B cell (primary cell): ENCODE results near the gene PRDM5. TPM values are rescaled to one million over a fixed set of nuclear protein-coding genes. Genes with fewer than 3 reads are reported as not detected.

ENCODE experiments used
- ATAC-seq: fragments of 200-7000 bp; cut with Tn5 transposase; one replicate; pipeline ENCODE4 v1.10.0; 2021; ENCODE audit warnings: low read depth, mild to moderate bottlenecking, moderate number of reproducible peaks, moderate library complexity
- CTCF ChIA-PET: fragments of 350-600 bp; sonication (Branson Sonifier 250); formaldehyde crosslinking; loops from one replicate; lab custom pipeline; 2021; ENCODE audit warnings: antibody characterized with exemption, inconsistent platforms; lab: Charles Lee
- POLR2A ChIA-PET: fragments of 350-600 bp; sonication (Branson Sonifier 250); formaldehyde crosslinking; loops from one replicate; lab custom pipeline; 2021; ENCODE audit warnings: antibody characterized with exemption; lab: Charles Lee
- DNase-seq: peaks from one replicate; pipeline ENCODE4 v3.0.0; 2013
- H2AFZ ChIP-seq: 2 replicates; pipeline ENCODE4 v1.6.1; 2012; ENCODE audit warnings: mild to moderate bottlenecking, low read depth, low read length; ENCODE audit not compliant: insufficient read depth, poor library complexity, severe bottlenecking
- H3K27ac ChIP-seq, 2 donors: 1 replicate in 1 of 2; 2 replicates in 1 of 2; pipeline ENCODE4 v1.5.1; 2012 to 2013; ENCODE audit warnings: low read length in 2 of 2, mild to moderate bottlenecking in 2 of 2, moderate library complexity in 1 of 2
- H3K27me3 ChIP-seq, 4 experiments: fragments of 200-600 bp in 1 of 4; sonication (generic) in 1 of 4; replicated peaks in 1 of 4; 1 replicate in 2 of 4; 2 replicates in 2 of 4; pipeline versions ENCODE4 v1.6.1 to v1.7.0; 2013 to 2016; ENCODE audit warnings: low read length in 3 of 4, mild to moderate bottlenecking in 2 of 4, mixed read lengths in 1 of 4, moderate library complexity in 1 of 4; ENCODE audit not compliant: insufficient read depth in 4 of 4, control insufficient read depth in 3 of 4; ENCODE audit errors: control extremely low read depth in 1 of 4
- H3K36me3 ChIP-seq, 2 experiments: replicated peaks in 1 of 2; 1 replicate in 1 of 2; 2 replicates in 1 of 2; pipeline versions ENCODE4 v1.6.1 to v1.7.1; 2013; ENCODE audit warnings: low read length in 1 of 2; ENCODE audit not compliant: insufficient read depth in 2 of 2, control insufficient read depth in 1 of 2; ENCODE audit errors: control extremely low read depth in 1 of 2, extremely low read depth in 1 of 2
- H3K4me1 ChIP-seq, 2 donors: fragments of 200-600 bp in 1 of 2; sonication (generic) in 1 of 2; 1 replicate in 1 of 2; 2 replicates in 1 of 2; pipeline versions ENCODE4 v1.5.1 to v1.6.1; 2013 to 2017; ENCODE audit warnings: low read length in 2 of 2; ENCODE audit not compliant: control insufficient read depth in 2 of 2, insufficient read depth in 2 of 2
- H3K4me2 ChIP-seq: replicated peaks from 2 replicates; pipeline ENCODE3; 2012; ENCODE audit warnings: mild to moderate bottlenecking, low read depth, low read length; ENCODE audit not compliant: poor library complexity, severe bottlenecking
- H3K4me3 ChIP-seq, 5 experiments: fragments of 200-600 bp in 1 of 5; sonication (generic) in 1 of 5; 1 replicate in 3 of 5; 2 replicates in 2 of 5; pipeline versions ENCODE4 v1.5.1 to v1.7.0; 2011 to 2016; ENCODE audit warnings: low read length in 4 of 5, mild to moderate bottlenecking in 4 of 5, low read depth in 2 of 5, control low read depth in 1 of 5, moderate library complexity in 1 of 5; ENCODE audit not compliant: insufficient read depth in 1 of 5; ENCODE audit errors: control extremely low read depth in 1 of 5, extremely low read depth in 1 of 5
- H3K79me2 ChIP-seq: fragments of 200-600 bp; sonication (generic); one replicate; pipeline ENCODE4 v1.6.0; 2016; ENCODE audit warnings: low read length; ENCODE audit not compliant: control insufficient read depth, insufficient read depth
- H3K9ac ChIP-seq: fragments of 200-600 bp; sonication (generic); 2 replicates; pipeline ENCODE4 v1.6.1; 2017; ENCODE audit warnings: mild to moderate bottlenecking, low read length, moderate library complexity
- H3K9me3 ChIP-seq, 3 donors: one replicate each; pipeline versions ENCODE4 v1.6.1 to v1.7.1; 2013; ENCODE audit warnings: low read length in 2 of 3; ENCODE audit not compliant: control insufficient read depth in 2 of 3, insufficient read depth in 1 of 3; ENCODE audit errors: control extremely low read depth in 1 of 3
- H4K20me1 ChIP-seq: 2 replicates; pipeline ENCODE4 v1.6.0; 2012; ENCODE audit warnings: mild to moderate bottlenecking, low read length; ENCODE audit not compliant: insufficient read depth, control insufficient read depth, poor library complexity, severe bottlenecking
- H3K27ac Mint-ChIP-seq: one replicate; pipeline ENCODE4 v1.8.0; 2021; ENCODE audit warnings: mixed read lengths
- H3K27me3 Mint-ChIP-seq: one replicate; pipeline ENCODE4 v1.8.0; 2021; ENCODE audit warnings: mixed read lengths
- H3K4me1 Mint-ChIP-seq: one replicate; pipeline ENCODE4 v1.8.0; 2021; ENCODE audit warnings: mixed read lengths
- H3K4me3 Mint-ChIP-seq: one replicate; pipeline ENCODE4 v1.8.0; 2021; ENCODE audit warnings: mixed read lengths
- H3K9me3 Mint-ChIP-seq: one replicate; pipeline ENCODE4 v1.8.0; 2022; ENCODE audit warnings: mixed read lengths; ENCODE audit not compliant: insufficient read depth
- EZH2 ChIP-seq: IDR thresholded peaks from 2 replicates; pipeline ENCODE4 v1.6.1; 2012; ENCODE audit warnings: borderline replicate concordance, low read depth, mild to moderate bottlenecking, moderate library complexity, low read length; ENCODE audit not compliant: insufficient read depth, poor library complexity, severe bottlenecking
- WGBS: methylation state at CpG from one replicate; pipeline ENCODE4 v1.1.5; 2013; ENCODE audit warnings: missing lambda C conversion rate; ENCODE audit not compliant: insufficient coverage; 5-methylcytosine and 5-hydroxymethylcytosine counted together
- intact Hi-C: fragments of 100-400 bp; cut with micrococcal nuclease; formaldehyde crosslinking; loops from one replicate; pipeline ENCODE4 v1.10.0; 2022
- polyA plus RNA-seq: library from polyadenylated mRNA; depleted of rRNA; stranded (reverse); fragments of >200 nt; gene quantifications from 2 replicates; pipeline ENCODE4 v1.2.3, GENCODE V29; 2012
- total RNA-seq, 2 donors: library from RNA; stranded (reverse); fragments of 120-200 nt in 1 of 2; gene quantifications; 1 replicate in 1 of 2; 2 replicates in 1 of 2; pipeline versions ENCODE4 v1.2.3 to v1.2.4, GENCODE V29; 2013 to 2022
- TF ChIP-seq, protein P1 (sequence below): fragments of 200-600 bp; IDR thresholded peaks from one replicate; pipeline ENCODE4 v1.8.0; 2022; ENCODE audit warnings: antibody characterized with exemption, mild to moderate bottlenecking

The PRDM5 gene
- total and polyA plus RNA-seq, 2 donors (not counting 1 experiment from before 2014, with no cell fraction given): not detected

DNA sequence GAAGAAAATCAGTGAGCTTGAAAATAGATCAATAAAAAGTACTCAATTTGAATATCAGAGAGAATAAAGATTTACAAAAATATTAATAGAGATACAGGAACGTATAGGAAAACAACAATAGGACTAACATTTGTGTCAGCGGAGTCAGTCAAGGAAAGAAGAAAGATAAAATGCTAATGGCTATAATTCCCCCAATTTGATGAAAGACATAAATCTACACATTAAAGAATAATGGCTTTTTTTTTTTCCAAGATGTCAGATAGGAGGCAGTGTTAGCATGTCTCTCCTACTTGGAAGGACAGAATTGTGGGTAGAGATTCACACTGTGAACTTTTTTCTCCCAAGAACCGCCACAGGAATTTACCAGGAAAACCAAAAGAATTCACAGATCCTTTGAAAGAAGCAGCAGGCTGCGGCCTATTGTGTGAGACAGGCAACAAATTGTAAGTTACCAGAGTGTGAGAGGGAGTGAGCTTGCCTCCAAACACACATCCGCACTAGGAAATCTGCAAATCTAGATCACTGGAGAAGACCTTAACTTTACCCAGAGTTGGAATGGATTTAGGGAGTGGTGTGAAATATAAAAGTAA is 249.9 kb downstream of the PRDM5 start:
- H3K4me1 ChIP-seq: no peaks in the 10 kb centered on the region
- H4K20me1 ChIP-seq: no peaks in the 10 kb centered on the region
- TF ChIP-seq EZH2: no peak
- TF ChIP-seq, protein P1, sequence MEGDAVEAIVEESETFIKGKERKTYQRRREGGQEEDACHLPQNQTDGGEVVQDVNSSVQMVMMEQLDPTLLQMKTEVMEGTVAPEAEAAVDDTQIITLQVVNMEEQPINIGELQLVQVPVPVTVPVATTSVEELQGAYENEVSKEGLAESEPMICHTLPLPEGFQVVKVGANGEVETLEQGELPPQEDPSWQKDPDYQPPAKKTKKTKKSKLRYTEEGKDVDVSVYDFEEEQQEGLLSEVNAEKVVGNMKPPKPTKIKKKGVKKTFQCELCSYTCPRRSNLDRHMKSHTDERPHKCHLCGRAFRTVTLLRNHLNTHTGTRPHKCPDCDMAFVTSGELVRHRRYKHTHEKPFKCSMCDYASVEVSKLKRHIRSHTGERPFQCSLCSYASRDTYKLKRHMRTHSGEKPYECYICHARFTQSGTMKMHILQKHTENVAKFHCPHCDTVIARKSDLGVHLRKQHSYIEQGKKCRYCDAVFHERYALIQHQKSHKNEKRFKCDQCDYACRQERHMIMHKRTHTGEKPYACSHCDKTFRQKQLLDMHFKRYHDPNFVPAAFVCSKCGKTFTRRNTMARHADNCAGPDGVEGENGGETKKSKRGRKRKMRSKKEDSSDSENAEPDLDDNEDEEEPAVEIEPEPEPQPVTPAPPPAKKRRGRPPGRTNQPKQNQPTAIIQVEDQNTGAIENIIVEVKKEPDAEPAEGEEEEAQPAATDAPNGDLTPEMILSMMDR: no peak
- H2AFZ ChIP-seq: no peak overlapping the region
- H3K4me3 ChIP-seq: no peak overlapping the region
- no peaks in the 10 kb centered on the region for H3K36me3 ChIP-seq
- no peak overlapping the region for H3K9ac ChIP-seq
- H3K27me3 ChIP-seq: no peaks in the 10 kb centered on the region
- DNase-seq: no peak
- H3K27ac Mint-ChIP-seq: no peak overlapping the region
- H3K79me2 ChIP-seq: no peaks in the 10 kb centered on the region
- H3K9me3 ChIP-seq: peaks cover 0 to 5% (median 0%) of the 10 kb centered on the region in 3 donors
- peaks cover 4% of the 10 kb centered on the region for H3K9me3 Mint-ChIP-seq
- no peaks in the 10 kb centered on the region for H3K4me1 Mint-ChIP-seq
- no peak overlapping the region for H3K4me2 ChIP-seq
- WGBS: 100% methylated on average over 1 of the region's 5 CpGs
- no peak for ATAC-seq
- H3K4me3 Mint-ChIP-seq: no peak overlapping the region
- ChIA-PET POLR2A (no interaction called here), CTCF (no interaction called here)
- intact Hi-C loops: no loop called here
- no peaks in the 10 kb centered on the region for H3K27me3 Mint-ChIP-seq
- no peak overlapping the region for H3K27ac ChIP-seq

DNA sequence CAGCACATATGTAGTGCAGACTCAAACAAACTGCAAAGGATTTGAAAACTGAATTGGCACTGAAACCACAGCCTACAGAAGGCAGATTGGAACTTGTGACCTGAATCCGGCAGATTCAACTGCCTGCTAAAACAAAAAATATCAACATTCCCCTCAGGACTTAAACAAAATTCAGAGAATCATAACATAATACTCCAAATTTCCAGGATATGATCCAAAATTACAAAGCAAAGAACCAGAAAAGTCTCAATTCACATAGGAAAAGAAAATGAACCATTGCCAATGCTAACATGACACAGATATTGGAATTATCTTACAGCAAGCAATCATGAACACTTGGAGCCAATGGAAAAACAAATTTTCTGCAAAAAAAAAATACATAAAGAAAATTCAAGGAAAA is 250.4 kb downstream of the PRDM5 start:
- Histone ChIP-seq H3K9ac (no peak overlapping the region), H3K4me2 (no peak overlapping the region), H3K36me3 (no peaks in the 10 kb centered on the region), H3K27me3 (no peaks in the 10 kb centered on the region), H3K27ac (no peak overlapping the region), H3K4me3 (no peak overlapping the region), H4K20me1 (no peaks in the 10 kb centered on the region), H2AFZ (no peak overlapping the region), H3K9me3 (peaks cover 0 to 5% (median 0%) of the 10 kb centered on the region in 3 donors), H3K79me2 (no peaks in the 10 kb centered on the region), H3K4me1 (no peaks in the 10 kb centered on the region)
- intact Hi-C loops: no loop called here
- Mint-ChIP-seq H3K27me3 (no peaks in the 10 kb centered on the region), H3K4me1 (no peaks in the 10 kb centered on the region), H3K4me3 (no peak overlapping the region), H3K27ac (no peak overlapping the region), H3K9me3 (peaks cover 4% of the 10 kb centered on the region)
- TF ChIP-seq, protein P1: no peak
- 50% methylated on average over 1 of the region's 1 CpG for WGBS
- ChIA-PET CTCF (no interaction called here), POLR2A (no interaction called here)
- ATAC-seq (no peak), DNase-seq (no peak)
